B cell (primary cell): ENCODE measurements around the gene DCAF8L1.

Experiments
- CTCF ChIP-seq: fragments of 200-600 bp; IDR thresholded peaks from one replicate; pipeline ENCODE4 v1.8.0; 2022; ENCODE audit warnings: antibody characterized with exemption, mild to moderate bottlenecking
- EZH2 ChIP-seq: IDR thresholded peaks from 2 replicates; pipeline ENCODE4 v1.6.1; 2012; ENCODE audit warnings: borderline replicate concordance, low read depth, mild to moderate bottlenecking, moderate library complexity, low read length; ENCODE audit not compliant: insufficient read depth, poor library complexity, severe bottlenecking

- TF ChIP-seq CTCF: no peak
- TF ChIP-seq EZH2: no peak
These were observed 47.9 kb downstream of the DCAF8L1 start for GRCh38 chrX:27933361-27933760.
